Brain pericyte (primary cell): Measurements from ENCODE around the gene CLCN5.

Source experiments
- DNase-seq: peaks from one replicate; pipeline ENCODE4 v3.0.0-alpha.2; 2012; ENCODE audit warnings: low read depth, low spot score

CLCN5 gene

DNA sequence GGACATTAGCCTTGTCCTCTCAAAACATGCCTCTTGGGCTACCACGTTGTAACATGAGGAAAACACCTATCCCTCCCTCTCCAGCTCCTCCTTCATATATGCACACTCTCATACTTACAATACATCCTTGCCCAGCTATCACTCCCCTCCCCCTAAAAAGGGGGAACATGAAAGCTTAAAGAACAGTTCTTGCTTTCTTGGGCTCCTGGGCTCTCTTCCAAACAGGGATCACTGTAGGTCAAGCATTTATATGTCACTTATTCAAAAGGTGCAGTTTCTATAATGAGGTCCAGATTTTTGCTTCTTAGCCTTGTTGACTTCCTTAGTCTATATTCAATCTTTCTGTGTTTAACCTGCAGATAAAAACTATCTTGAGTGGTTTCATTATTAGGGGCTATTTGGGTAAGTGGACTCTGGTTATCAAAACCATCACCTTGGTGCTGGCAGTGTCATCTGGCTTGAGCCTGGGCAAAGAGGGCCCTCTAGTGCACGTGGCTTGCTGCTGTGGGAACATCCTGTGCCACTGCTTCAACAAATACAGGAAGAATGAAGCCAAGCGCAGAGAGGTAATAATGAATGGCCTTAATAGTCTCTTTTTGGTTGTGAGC lies 159.0 kb downstream of the CLCN5 start:
- DNase-seq, result no peak

DNA sequence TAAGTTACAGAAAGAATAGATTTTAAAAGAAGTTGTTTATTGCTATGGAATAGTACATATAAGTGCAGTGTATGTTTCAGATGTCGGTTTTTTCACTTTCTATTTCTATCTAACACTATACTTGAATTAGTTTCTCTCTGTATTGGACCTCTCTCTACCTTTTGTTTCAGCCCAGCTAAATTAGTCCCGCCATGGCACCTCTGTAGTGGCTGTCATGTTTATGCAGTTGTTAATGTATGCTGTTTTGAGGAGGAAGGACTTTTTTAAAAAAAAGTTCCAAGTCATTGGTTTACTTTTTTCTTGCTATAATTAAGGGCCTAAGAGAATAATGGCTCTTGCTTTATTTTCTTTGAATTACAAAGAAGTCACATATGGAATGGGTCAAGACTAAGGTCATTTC lies 160.3 kb downstream of the CLCN5 start:
- DNase-seq, result no peak

DNA sequence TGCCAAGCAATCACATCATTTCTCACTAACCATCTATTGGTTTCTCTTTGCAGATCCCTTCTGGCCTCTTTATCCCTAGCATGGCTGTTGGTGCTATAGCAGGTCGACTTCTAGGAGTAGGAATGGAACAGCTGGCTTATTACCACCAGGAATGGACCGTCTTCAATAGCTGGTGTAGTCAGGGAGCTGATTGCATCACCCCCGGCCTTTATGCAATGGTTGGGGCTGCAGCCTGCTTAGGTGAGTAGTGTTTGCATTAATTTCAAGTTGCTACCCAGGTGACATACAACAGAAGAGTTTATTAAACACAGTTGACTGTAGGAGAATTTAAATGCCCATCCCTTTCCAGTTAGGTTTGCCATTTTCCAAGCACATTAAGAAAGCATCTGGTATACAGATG lies 166.2 kb downstream of the CLCN5 start:
- DNase-seq, result no peak

DNA sequence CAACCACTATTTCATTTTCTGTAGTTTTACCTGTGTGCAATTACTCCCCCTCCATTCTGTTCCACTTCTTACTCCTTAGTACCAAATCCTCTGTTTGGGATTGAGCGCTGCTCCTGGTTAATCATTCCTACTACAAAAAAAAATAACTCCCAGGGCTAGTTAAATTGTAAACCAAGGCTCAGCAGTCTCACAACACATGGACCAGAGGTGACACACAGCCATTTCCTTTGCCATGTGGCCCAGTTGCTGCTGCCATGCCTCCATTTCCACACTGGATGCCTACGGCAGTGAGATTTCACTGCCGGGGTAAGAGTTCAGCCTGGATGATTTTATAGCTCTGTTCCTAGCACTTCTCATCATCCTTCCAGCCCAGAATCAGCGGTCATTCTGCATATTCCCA lies 171.2 kb downstream of the CLCN5 start:
- no peak for DNase-seq

DNA sequence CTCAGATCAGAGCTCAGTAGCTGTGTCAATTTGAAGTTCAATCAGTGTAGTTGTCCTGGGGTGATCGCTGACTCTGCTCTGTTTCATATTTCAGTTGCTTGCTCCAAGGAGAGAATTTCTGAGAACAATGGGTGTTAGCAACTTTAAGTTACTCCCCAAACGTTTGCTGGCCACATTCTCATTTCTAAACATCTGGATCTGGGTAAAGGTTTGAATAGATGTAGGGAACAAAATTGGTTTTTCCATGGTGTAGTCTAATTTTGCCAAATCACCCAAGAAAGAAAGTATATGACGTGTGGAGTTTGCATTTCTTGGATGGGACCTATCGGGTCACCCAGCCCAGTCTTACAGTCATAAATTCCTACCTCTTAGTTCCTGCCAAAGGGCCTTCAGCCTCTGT lies 174.7 kb downstream of the CLCN5 start:
- no peak for DNase-seq

DNA sequence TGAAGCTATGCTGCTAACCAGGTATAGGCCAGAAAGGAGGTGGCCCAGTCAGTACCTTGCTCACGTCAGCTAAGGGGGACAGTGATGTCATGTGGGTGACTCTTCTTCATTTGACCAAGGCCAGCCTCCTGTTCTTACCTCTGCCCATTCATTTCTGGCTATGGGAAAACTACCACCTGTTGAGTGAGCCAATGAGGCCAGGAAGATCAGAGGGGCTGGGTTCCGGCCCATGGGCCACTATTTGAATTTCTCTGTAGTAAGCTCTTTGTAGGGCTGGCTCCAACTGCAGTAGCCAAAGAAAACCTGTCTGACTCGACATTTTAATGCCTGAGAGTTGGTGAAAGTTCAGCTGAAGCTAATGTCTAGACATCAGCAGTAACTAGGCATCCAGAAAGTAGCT lies 175.8 kb downstream of the CLCN5 start:
- no peak for DNase-seq

DNA sequence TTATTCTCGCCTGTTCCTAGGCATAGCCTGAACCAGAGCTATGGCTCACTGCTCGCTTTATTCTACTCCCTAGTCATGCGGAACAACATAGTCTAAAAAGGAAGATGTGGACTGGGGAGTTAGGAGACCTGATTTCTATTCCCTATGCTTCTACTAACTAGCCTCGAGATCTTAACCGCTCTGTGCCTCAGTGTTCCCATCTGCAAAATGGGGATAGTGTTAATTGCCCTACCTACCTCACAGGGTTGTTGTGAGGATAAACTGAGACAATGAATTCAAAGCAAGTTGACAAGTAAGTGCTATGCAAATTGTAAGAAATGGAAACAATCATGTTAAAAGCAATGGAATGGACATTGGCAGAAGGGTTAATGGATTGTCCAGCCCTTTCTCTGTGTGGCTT lies 176.4 kb downstream of the CLCN5 start:
- DNase-seq, result no peak

DNA sequence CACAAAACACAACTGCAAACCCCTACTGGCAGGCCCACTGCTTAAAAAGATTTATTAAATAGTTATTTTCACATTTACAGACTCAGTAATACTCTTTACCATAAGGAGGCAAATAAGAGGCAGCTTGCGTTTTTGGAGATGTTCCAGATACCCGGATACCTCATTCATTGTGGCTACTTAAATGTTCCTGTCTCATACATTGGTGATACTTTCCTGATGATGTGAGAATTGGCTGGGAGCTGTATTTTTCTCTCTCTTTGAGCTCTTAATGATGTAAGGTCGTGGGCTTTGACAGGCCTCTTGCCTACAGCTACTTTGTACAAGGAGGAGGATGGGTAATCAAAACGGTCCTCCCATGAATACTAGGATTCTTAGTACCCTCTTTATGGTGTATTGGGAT lies 176.9 kb downstream of the CLCN5 start:
- DNase-seq, result no peak

DNA sequence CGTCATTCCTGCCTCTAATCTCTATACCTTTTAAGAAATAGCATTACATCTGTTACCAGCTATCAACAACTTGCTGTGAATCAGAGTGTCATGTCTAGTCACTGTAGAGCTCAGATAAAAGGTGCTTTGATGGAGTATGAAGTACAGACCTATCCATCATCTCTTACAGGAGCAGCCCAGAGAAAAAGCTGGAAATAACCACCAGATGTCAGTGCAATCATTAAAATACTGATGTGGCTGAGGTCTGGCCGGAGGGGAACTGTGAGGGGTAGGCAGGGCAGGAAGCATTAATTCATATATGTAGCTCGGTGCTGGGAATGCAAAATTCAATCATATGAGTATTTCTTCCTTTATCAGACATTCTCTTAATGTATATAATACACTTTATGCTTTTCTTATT lies 177.8 kb downstream of the CLCN5 start:
- DNase-seq, result no peak

DNA sequence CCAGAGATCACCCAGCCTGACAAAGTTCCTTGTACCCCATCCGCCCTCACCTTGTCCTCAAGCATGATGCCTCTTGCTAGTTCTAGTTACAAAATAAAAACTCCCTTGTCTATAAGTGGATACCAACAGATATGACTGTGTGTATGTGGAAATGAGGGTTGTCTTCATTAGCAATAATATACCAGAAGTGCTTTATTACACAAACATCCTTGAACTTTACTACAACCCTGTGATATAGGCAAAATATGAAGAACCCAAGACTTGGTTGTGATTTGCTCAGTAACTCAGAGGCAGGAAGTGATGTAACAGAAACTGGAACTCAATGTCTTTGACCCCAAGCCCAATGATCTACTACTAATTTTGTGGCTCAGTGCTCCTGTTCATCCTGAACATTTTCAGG lies 180.8 kb downstream of the CLCN5 start:
- no peak for DNase-seq

DNA sequence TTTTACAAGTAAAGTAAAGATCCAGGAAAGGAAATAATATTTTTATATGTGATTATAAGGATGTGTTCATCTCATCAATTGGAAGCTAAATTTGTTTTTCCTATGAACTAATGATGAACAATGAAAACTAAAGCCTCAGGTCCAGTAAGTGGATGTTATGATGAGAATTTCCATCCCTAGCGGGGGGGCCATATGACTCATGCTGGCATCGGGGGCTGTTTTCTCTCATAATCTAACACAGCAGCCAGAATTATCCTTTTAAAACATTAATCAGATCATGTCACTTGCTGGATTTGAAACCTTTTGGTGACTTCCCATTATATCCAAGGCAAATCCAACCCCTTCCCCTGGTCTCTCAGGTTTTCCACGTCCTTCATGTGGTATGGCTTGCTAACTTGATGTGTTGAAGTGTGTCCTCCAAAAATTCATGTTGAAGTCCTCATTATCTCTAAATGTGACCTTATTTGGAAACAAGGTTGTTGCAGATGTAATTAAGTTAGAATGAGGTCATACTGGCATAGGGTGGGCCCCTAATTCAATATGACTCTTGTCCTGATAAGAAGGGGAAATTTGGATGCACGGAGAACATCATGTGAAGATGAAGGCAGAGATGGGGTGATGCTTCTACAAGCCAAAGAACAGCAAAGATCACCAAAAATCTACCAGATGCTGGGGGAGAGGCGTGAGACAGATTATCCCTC lies 181.6 kb downstream of the CLCN5 start:
- no peak for DNase-seq

DNA sequence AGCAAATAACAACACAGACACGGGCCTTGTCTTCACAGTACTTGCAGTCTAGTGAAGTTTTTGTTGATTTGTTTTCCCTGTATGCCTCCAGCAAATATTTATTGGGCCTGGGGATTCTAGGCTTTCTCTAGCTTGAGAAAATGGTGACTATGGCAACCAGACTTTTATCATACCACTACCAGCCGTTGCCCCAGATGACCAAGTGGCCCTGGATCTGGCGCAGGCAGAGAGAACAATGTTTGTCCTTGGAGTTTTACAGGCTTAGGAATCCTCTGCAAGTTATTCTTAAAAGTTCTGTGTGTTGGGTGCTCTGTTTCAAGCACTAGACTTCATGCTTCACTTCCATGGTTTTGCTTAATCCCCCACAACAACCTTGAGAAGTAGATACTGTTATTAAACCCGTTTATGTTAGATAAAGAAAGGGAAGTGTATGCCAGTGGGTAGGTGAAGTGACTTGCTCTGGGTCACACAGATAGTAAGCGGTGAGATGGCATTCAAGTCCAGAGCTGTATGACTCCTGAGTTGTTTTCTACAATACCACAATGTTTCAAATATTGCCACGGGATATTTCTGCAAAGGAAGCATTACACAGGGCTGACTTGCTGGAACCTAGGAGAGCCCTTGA lies 183.8 kb downstream of the CLCN5 start:
- no peak for DNase-seq

DNA sequence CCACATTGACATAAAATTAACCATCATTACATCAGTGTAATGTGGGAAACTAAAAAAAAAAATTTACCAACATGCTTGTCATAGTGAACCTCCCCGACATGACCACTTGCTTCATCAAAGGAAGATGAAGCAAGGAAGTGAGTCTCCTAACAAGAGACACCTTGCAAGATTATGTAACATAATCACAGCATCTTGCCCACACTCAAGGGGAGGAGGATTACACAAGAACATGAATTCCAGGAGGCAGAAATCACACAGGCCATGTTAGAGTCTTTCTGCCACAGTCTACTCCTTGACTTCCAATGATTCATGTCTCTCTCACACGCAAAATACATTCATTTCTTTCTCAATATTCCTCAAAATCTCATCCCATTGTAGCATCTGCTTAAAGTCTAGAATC lies 185.1 kb downstream of the CLCN5 start:
- DNase-seq, result no peak

DNA sequence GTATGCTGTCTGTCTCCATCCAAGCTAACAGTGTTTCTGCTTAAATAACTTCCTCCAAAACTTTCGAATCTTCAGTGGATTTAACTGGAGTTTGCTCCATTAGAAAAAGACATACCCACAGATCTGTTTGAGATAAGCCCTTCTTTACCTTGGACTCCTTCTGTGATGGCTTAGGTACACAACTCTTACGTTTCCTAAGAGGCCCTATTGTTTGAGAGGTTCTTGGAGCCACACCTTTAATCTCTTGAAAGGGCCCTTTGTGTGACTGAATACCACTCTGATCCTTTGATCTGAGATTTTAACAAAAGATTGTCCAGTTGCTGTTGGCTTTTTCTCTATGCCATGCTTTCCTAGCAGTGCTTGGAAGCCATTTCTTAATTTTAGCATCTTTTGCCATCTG lies 185.9 kb downstream of the CLCN5 start:
- DNase-seq, result no peak

DNA sequence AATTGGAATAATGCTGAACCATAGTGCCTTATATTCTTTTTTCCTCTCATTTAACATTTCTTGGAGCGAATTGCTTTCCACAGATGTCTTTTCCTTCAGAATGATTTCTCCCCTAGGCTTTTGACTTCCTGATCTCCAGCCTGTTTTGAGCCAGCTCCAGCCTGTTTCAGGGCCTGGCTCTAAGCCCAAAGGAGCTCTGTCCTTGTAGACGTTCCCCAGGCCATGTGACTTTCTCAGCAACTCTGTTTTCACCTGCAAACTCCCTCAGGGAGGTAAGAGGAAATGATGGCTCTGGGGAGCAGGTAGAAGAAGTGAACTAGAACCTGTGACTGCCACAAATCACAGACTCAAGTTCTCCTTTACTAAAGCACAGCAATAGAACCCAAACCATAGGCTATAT lies 189.3 kb downstream of the CLCN5 start:
- no peak for DNase-seq

DNA sequence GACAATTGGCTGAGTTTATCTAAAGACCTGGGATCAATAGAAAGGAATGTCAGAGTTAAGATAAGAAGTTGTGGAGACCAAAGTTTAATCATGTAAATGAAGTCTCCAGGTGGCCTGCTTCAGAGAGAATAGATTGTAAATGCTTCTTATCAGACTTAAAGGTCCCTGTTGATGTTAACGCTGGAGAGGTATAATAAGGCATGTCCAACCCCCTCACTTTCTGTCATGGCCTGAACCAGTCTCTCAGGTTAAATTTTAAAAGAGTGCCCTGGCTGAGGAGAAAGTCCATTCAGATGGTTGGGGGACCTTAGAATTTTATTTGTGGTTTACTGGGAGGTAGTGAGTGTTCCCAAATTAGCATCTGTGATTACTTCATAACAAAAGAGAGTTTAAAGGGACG lies 191.7 kb downstream of the CLCN5 start:
- DNase-seq, result no peak

DNA sequence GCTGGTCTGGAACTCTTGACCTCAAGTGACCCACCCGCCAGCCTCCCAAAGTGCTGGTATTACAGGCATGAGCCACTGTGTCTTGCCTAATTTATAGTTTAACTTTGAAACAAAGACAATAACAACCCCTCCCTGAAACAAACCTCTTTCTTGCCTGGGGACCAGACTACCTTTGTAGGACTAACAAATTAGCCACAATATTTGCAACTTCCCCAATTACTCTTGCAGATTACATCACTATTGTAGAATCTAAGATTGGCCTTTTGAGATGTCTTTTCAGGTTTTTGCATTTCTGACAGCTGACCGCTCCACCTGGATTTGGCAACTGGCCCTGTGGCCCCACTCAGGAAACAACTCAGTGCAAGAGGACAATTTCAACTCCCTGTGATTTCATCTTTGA lies 193.6 kb downstream of the CLCN5 start:
- no peak for DNase-seq

DNA sequence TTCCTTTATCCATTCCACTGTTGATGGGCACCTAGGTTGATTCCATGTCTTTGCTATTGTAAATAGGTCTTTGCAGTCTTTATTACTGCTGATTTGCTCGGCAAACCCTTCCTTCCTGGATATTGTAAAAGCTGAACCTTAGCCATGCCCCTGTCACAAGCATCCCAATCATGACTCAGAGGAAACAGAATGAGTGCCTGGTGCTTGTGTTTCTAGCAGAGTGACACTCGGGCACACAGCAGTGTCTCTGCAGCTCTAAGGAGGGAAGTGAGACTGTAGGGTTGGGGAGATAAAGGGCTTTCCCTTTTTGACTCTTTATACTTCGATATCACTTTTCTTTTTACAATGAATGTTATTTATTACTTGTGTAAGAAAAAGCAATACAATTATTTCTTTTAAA lies 195.1 kb downstream of the CLCN5 start:
- DNase-seq, result no peak

DNA sequence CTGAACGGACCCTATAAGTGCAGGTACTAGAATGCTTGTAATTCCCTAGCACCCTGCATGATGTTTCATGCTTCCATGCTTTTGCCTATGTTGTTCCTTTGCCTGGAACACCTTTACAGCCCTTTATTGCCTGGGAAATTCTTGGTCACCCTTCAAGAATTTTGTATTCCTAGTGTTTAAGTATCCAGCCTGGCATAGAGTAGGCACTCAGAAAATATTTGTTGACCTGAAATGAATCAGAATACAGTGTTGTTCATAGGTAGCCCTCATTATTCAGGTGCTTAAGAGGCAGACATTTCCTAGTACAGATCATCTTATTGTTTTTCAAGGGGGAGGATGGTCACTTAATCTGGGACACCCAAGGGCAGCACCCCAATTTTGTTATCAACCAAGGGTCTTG lies 203.1 kb downstream of the CLCN5 start:
- DNase-seq, result no peak

DNA sequence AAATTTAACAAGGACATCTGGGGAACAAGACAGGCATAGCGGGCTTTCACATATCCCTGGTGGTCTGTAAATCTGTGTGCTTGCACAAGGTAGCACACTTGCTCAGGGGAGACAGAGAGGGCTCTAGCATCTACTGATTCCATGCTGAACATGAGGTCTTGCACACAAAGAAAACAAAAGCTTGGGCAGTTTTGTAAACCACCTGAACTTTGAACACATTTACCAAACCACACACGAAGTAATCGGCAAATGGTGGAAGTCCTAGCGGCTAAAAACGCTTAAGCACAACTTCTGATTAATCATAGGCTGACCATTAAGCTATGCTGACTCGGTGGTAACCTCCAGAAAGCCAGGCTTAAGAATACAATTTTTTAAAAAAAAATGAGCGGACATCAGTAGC lies 225.6 kb downstream of the CLCN5 start:
- DNase-seq, result no peak
